Astrocyte (in vitro differentiated cells and primary cell): ENCODE results near the gene PDPR.

Experiments
- EZH2 ChIP-seq: IDR thresholded peaks from 2 replicates; pipeline ENCODE4 v1.6.1; 2012; ENCODE audit warnings: mild to moderate bottlenecking, low read length, inconsistent platforms; ENCODE audit not compliant: insufficient read depth
- TF ChIP-seq, protein P1 (sequence below): IDR thresholded peaks from 2 replicates; pipeline ENCODE4 v1.5.1; 2011; ENCODE audit warnings: low read depth, mild to moderate bottlenecking, inconsistent platforms, low read length, moderate library complexity; ENCODE audit not compliant: insufficient read depth

DNA sequence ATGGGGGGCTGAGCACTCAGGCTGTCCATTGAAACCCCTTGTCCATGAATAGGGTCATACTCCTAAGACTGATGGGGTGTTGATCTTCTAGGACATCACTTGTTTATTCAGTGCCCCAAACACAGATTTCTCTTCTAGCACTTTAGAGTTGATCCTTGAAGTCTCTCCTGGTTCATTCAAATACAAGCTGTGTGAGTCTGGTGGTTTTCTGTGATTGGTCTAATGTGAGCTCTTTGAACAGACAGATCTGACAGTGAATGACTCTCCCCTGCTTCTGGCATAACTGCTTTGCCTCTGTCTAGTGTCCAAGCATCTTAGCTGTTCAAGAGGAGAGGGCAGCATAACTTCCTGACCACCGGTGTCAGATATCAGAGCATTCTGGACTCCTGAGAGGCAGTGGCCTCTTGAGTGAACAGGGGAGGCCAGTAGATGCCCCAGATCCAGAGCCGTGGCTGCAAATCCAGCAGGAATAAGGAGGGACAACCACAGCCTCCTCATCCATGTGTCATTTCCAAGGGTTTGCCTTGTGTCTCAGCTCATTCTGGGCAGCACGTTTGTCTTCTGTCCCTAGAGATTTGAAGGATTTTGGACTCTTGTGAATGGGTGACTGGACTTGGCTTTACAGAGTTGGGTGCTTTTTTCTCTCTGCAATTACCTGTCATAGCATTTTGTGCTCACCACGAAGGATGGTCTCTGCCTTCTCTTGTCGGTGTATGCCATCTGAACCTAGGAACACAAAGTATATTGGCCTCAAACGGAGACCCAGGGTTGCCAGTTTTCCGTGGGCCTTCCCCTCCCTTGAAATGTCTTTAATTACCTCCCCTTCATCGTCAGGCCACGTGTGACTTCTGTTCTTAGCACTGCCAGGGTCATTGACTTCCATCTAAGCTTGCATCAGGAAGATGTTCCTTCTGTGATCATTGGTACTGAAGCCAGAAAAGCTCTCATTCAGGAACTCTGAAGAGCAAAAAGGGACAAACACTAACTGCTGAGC lies 45.5 kb downstream of the PDPR start:
- TF ChIP-seq, protein P1, sequence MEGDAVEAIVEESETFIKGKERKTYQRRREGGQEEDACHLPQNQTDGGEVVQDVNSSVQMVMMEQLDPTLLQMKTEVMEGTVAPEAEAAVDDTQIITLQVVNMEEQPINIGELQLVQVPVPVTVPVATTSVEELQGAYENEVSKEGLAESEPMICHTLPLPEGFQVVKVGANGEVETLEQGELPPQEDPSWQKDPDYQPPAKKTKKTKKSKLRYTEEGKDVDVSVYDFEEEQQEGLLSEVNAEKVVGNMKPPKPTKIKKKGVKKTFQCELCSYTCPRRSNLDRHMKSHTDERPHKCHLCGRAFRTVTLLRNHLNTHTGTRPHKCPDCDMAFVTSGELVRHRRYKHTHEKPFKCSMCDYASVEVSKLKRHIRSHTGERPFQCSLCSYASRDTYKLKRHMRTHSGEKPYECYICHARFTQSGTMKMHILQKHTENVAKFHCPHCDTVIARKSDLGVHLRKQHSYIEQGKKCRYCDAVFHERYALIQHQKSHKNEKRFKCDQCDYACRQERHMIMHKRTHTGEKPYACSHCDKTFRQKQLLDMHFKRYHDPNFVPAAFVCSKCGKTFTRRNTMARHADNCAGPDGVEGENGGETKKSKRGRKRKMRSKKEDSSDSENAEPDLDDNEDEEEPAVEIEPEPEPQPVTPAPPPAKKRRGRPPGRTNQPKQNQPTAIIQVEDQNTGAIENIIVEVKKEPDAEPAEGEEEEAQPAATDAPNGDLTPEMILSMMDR, result no peak
- TF ChIP-seq EZH2, result no peak
